CD14-positive monocyte (primary cell): Measurements from ENCODE around the gene PLEKHA7. TPM values are rescaled to one million over a fixed set of nuclear protein-coding genes. Genes with fewer than 3 reads are reported as not detected.

Experiments
- DNase-seq, 3 donors: peaks; one replicate each; pipeline ENCODE4 v3.0.0-alpha.2; 2011 to 2022
- H2AFZ ChIP-seq: 2 replicates; pipeline ENCODE4 v1.6.0; 2012; ENCODE audit warnings: mild to moderate bottlenecking, low read depth, low read length, inconsistent platforms; ENCODE audit not compliant: insufficient read depth, poor library complexity, severe bottlenecking
- H3K27ac ChIP-seq, 2 donors: 1 replicate in 1 of 2; 2 replicates in 1 of 2; pipeline ENCODE4 v1.5.1; 2012 to 2013; ENCODE audit warnings: low read length in 2 of 2, control low read depth in 1 of 2, inconsistent platforms in 1 of 2, low read depth in 1 of 2, mild to moderate bottlenecking in 1 of 2
- H3K27me3 ChIP-seq, 2 donors: one replicate each; pipeline versions ENCODE4 v1.6.0 to v1.6.1; 2011 to 2013; ENCODE audit warnings: low read length in 2 of 2; ENCODE audit not compliant: control insufficient read depth in 2 of 2, insufficient read depth in 2 of 2
- H3K36me3 ChIP-seq, 2 donors: replicated peaks in 1 of 2; 1 replicate in 1 of 2; 2 replicates in 1 of 2; pipeline versions ENCODE4 v1.5.1 to v1.6.1; 2012 to 2013; ENCODE audit warnings: low read length in 2 of 2, control low read depth in 1 of 2, inconsistent platforms in 1 of 2, mild to moderate bottlenecking in 1 of 2; ENCODE audit not compliant: insufficient read depth in 2 of 2, control insufficient read depth in 1 of 2
- H3K4me1 ChIP-seq, 2 donors: 1 replicate in 1 of 2; 2 replicates in 1 of 2; pipeline versions ENCODE4 v1.5.1 to v1.6.1; 2012 to 2013; ENCODE audit warnings: low read length in 2 of 2, control low read depth in 1 of 2, inconsistent platforms in 1 of 2, mild to moderate bottlenecking in 1 of 2, moderate library complexity in 1 of 2; ENCODE audit not compliant: insufficient read depth in 2 of 2, control insufficient read depth in 1 of 2
- H3K4me2 ChIP-seq: replicated peaks from 2 replicates; pipeline ENCODE3; 2012; ENCODE audit warnings: low read length, moderate library complexity, mild to moderate bottlenecking; ENCODE audit not compliant: poor library complexity, severe bottlenecking; ENCODE audit errors: extremely low read depth
- H3K4me3 ChIP-seq, 3 experiments: fragments of 200-600 bp in 1 of 3; sonication (generic) in 1 of 3; replicated peaks in 1 of 3; 1 replicate in 2 of 3; 2 replicates in 1 of 3; pipeline ENCODE4 v1.5.1; 2011 to 2013; ENCODE audit warnings: low read length in 3 of 3, mild to moderate bottlenecking in 3 of 3, control low read depth in 2 of 3, low read depth in 2 of 3, inconsistent platforms in 1 of 3, moderate library complexity in 1 of 3
- H3K79me2 ChIP-seq: 2 replicates; pipeline ENCODE4 v1.6.0; 2012; ENCODE audit warnings: mild to moderate bottlenecking, control low read depth, inconsistent platforms, low read length, moderate library complexity; ENCODE audit not compliant: insufficient read depth
- H3K9ac ChIP-seq: 2 replicates; pipeline ENCODE4 v1.6.0; 2017; ENCODE audit warnings: low read length, mild to moderate bottlenecking; ENCODE audit not compliant: insufficient read depth, poor library complexity, severe bottlenecking
- H3K9me3 ChIP-seq, 2 donors: replicated peaks in 1 of 2; 1 replicate in 1 of 2; 2 replicates in 1 of 2; pipeline versions ENCODE4 v1.5.1 to v1.6.1; 2012 to 2013; ENCODE audit warnings: low read length in 2 of 2, control low read depth in 1 of 2; ENCODE audit not compliant: control insufficient read depth in 1 of 2, insufficient read depth in 1 of 2
- H4K20me1 ChIP-seq: 2 replicates; pipeline ENCODE4 v1.6.0; 2012; ENCODE audit warnings: mild to moderate bottlenecking, low read length, control low read depth, moderate library complexity; ENCODE audit not compliant: insufficient read depth
- H3K27ac Mint-ChIP-seq, 7 donors: one replicate each; pipeline ENCODE4 v1.8.0; 2020; ENCODE audit warnings: mild to moderate bottlenecking in 7 of 7, mixed read lengths in 7 of 7, moderate library complexity in 6 of 7, inconsistent platforms in 2 of 7
- H3K27me3 Mint-ChIP-seq, 3 donors: one replicate each; pipeline ENCODE4 v1.8.0; 2021 to 2022; ENCODE audit warnings: low read depth in 3 of 3, mild to moderate bottlenecking in 3 of 3, mixed read lengths in 3 of 3, moderate library complexity in 3 of 3, inconsistent platforms in 1 of 3
- H3K36me3 Mint-ChIP-seq, 2 donors: one replicate each; pipeline ENCODE4 v1.8.0; 2020; ENCODE audit warnings: mixed read lengths in 2 of 2, inconsistent platforms in 1 of 2, mild to moderate bottlenecking in 1 of 2
- H3K4me1 Mint-ChIP-seq: one replicate; pipeline ENCODE4 v1.8.0; 2020; ENCODE audit warnings: mild to moderate bottlenecking, mixed read lengths
- H3K4me3 Mint-ChIP-seq, 2 donors: one replicate each; pipeline ENCODE4 v1.8.0; 2020; ENCODE audit warnings: mild to moderate bottlenecking in 2 of 2, mixed read lengths in 2 of 2, moderate library complexity in 1 of 2
- H3K9me3 Mint-ChIP-seq, 7 donors: one replicate each; pipeline ENCODE4 v1.8.0; 2020 to 2022; ENCODE audit warnings: mixed read lengths in 7 of 7, mild to moderate bottlenecking in 6 of 7, moderate library complexity in 6 of 7, inconsistent platforms in 2 of 7
- CTCF ChIP-seq: fragments of 200-600 bp; IDR thresholded peaks from one replicate; pipeline ENCODE4 v1.8.0; 2022; ENCODE audit warnings: antibody characterized with exemption, mild to moderate bottlenecking
- WGBS: methylation state at CpG from one replicate; pipeline ENCODE4 v1.1.5; 2013; ENCODE audit warnings: missing lambda C conversion rate; ENCODE audit not compliant: insufficient coverage; 5-methylcytosine and 5-hydroxymethylcytosine counted together
- intact Hi-C, 2 donors: fragments of 100-400 bp; cut with micrococcal nuclease; formaldehyde crosslinking; loops; one replicate each; pipeline versions ENCODE4 v1.15.0 to v1.15.1; 2023
- polyA plus RNA-seq, 3 donors: library from polyadenylated mRNA; depleted of rRNA in 1 of 3; unstranded in 2 of 3; stranded (reverse) in 1 of 3; fragments of 300-500 nt in 2 of 3; fragments of >200 nt in 1 of 3; fragmentation: Illumina TruSeq in 2 of 3; gene quantifications; 1 replicate in 2 of 3; 2 replicates in 1 of 3; pipeline ENCODE4 v1.2.3, GENCODE V29; 2012 to 2021

PLEKHA7 gene
- polyA plus RNA-seq, 3 donors, result 0.05 to 0.92 (median 0.22) TPM

- TF ChIP-seq CTCF, result no peak
- Mint-ChIP-seq H3K36me3 (no peaks in the 10 kb centered on the region), H3K4me3 (no peak overlapping the region), H3K9me3 (no peaks in the 10 kb centered on the region), H3K27me3 (peaks cover 0 to 6% (median 5%) of the 10 kb centered on the region in 3 donors), H3K27ac (no peak overlapping the region), H3K4me1 (no peaks in the 10 kb centered on the region)
- Histone ChIP-seq H3K4me1 (no peaks in the 10 kb centered on the region), H3K36me3 (no peaks in the 10 kb centered on the region), H3K27ac (no peak overlapping the region), H3K9me3 (no peaks in the 10 kb centered on the region), H3K4me2 (no peak overlapping the region), H3K4me3 (no peak overlapping the region), H4K20me1 (no peaks in the 10 kb centered on the region), H3K9ac (no peak overlapping the region), H3K79me2 (no peaks in the 10 kb centered on the region), H3K27me3 (no peaks in the 10 kb centered on the region), H2AFZ (no peak overlapping the region)
- 94% methylated on average over 4 of the region's 6 CpGs for WGBS
- DNase-seq, result no peak
- intact Hi-C loops, result no loop called here
Measured at GRCh38 chr11:16966930-16967671, 47.1 kb downstream of the PLEKHA7 start.

GRCh38 chr11:16964501-16964900, 49.7 kb downstream of the PLEKHA7 start:
- no peak overlapping the region for H3K4me3 ChIP-seq
- H3K36me3 ChIP-seq, result no peaks in the 10 kb centered on the region
- Mint-ChIP-seq H3K9me3 (no peaks in the 10 kb centered on the region), H3K27me3 (peaks cover 0 to 8% (median 3%) of the 10 kb centered on the region in 3 donors), H3K27ac (no peak overlapping the region), H3K36me3 (no peaks in the 10 kb centered on the region), H3K4me1 (no peaks in the 10 kb centered on the region), H3K4me3 (no peak overlapping the region)
- no peaks in the 10 kb centered on the region for H3K27me3 ChIP-seq
- no peak overlapping the region for H2AFZ ChIP-seq
- intact Hi-C loops, result no loop called here
- H3K27ac ChIP-seq, result no peak overlapping the region
- 92% methylated on average over 3 of the region's 3 CpGs for WGBS
- no peaks in the 10 kb centered on the region for H3K9me3 ChIP-seq
- H3K4me1 ChIP-seq, result no peaks in the 10 kb centered on the region
- no peak for DNase-seq
- H3K4me2 ChIP-seq, result no peak overlapping the region
- no peak for TF ChIP-seq CTCF
- no peaks in the 10 kb centered on the region for H3K79me2 ChIP-seq
- no peaks in the 10 kb centered on the region for H4K20me1 ChIP-seq
- no peak overlapping the region for H3K9ac ChIP-seq
